ENCODE results near the gene SP6. TPM values are rescaled to one million over a fixed set of nuclear protein-coding genes. Genes with fewer than 3 reads are reported as not detected.

The SP6 gene
- total RNA-seq, 4 donors from 2014 or later = 0.12 to 0.31 (median 0.14) TPM

DNA sequence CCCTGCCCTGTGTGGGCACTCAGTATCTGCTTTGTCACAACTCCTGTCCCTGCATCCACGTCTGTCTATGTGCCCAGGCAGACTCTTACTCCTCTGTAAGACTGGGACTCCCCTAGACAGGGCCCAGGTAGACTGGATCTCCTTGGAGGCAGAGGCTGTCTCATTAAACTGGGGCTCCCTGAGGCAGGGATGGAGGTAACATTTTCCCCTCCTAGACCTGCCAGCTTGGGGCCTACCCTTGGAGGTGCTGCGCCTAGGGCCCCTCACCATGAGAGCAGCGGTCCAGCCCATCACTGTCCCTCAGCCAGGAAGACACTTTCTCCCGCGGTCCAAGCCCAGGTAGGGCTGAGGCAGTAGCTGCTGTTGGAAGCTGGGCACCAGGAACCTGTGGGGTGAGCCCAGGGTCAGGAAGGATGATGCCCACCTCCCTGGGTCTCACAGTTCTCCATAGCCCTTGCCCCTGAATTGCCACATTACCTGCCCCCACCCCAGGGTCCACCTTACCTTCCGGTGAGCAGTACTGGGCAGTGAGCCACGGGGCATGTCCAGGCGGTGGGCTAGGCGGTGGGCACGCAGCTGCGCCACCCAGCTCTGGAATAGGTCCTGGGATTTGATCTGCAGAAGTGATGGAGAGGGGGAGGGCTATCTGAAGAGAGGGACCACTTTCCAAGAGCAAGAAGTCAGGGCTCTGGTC, 32.8 kb downstream of the SP6 start:
- Histone ChIP-seq H3K27me3 (no peaks in the 10 kb centered on the region), H3K4me1 (peaks cover 0 to 30% (median 3%) of the 10 kb centered on the region in 3 donors), H3K9me3 (no peaks in the 10 kb centered on the region), H3K27ac (no peak overlapping the region), H3K36me3 (peaks cover 0 to 74% of the 10 kb centered on the region in 2 donors), H3K4me3 (no peak overlapping the region)
- no peak for ATAC-seq
- 20 to 80% methylated on average over 1 of the region's 11 CpGs for WGBS, 2 donors (ENCODE audit: low coverage in 1 of 2)
- TF ChIP-seq POLR2A (IDR thresholded peaks at IDR 0.05) (no peak), EP300 (IDR thresholded peaks at IDR 0.05) (no peak), POLR2AphosphoS5 (IDR thresholded peaks at IDR 0.05) (no peak)
- TF ChIP-seq, protein P1, sequence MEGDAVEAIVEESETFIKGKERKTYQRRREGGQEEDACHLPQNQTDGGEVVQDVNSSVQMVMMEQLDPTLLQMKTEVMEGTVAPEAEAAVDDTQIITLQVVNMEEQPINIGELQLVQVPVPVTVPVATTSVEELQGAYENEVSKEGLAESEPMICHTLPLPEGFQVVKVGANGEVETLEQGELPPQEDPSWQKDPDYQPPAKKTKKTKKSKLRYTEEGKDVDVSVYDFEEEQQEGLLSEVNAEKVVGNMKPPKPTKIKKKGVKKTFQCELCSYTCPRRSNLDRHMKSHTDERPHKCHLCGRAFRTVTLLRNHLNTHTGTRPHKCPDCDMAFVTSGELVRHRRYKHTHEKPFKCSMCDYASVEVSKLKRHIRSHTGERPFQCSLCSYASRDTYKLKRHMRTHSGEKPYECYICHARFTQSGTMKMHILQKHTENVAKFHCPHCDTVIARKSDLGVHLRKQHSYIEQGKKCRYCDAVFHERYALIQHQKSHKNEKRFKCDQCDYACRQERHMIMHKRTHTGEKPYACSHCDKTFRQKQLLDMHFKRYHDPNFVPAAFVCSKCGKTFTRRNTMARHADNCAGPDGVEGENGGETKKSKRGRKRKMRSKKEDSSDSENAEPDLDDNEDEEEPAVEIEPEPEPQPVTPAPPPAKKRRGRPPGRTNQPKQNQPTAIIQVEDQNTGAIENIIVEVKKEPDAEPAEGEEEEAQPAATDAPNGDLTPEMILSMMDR (IDR thresholded peaks at IDR 0.05) = no peak

DNA sequence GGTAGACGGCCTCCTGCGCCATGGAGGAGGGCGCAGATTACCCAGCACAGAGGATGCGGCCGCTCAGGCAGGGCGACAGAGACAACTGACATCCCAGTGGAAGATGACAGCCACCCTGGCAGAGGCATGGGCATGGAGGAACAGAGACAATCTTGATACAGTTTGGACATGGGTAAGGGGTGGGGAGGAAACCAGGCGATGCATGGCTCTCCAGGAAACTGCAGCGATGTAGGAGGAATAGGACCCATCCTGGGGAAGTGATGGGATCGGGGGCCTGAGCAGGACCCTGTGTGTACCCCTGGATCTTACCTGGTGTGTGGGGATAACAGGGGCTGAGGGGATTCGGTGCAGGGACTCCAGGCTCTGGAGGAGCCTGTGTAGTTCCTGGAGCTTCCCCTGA, 34.0 kb downstream of the SP6 start:
- peaks cover 0 to 80% of the 10 kb centered on the region in 2 donors for H3K36me3 ChIP-seq
- H3K27ac ChIP-seq = no peak overlapping the region
- H3K4me3 ChIP-seq = no peak overlapping the region
- H3K27me3 ChIP-seq = no peaks in the 10 kb centered on the region
- peaks cover 0 to 22% (median 0%) of the 10 kb centered on the region in 3 donors for H3K4me1 ChIP-seq
- no peak for TF ChIP-seq POLR2AphosphoS5 (IDR thresholded peaks at IDR 0.05)
- TF ChIP-seq EP300 (IDR thresholded peaks at IDR 0.05) = no peak
- TF ChIP-seq POLR2A (IDR thresholded peaks at IDR 0.05) = no peak
- TF ChIP-seq, protein P1 (IDR thresholded peaks at IDR 0.05) = no peak
- ATAC-seq = no peak
- no peaks in the 10 kb centered on the region for H3K9me3 ChIP-seq
- WGBS, 2 donors (ENCODE audit: low coverage in 1 of 2) = 92 to 93% methylated on average over 2 to 8 of the region's 10 CpGs

DNA sequence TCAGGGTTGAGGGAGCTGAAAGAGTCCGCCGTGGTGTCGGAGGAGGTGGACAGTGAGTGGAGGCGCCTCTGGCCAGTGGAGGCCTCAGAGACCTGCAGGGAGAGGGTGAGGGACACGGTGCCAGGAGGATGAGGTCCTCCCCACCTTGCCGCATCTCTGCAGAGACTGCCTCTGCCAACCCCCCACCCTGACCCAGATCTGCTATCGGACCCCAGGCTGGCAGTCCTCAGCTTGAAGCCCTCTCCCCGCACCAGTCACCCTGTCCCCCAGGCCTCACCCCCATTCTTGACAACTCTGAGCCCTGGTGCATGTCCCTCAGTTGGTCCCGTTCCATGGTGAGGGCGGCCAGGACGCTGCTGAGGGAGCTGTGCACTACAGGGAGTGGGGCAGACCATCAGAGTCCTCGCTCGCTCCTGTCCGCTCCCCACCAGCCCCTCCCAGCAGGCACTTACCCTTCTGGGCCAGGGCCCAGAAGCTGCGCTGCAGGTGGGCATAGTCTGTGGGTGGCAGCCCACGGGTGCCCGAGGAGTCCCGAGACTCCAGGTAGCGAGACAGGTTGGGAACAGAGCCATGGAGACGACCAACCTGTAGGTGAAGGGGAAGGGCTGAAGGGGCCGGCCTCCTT, 34.7 kb downstream of the SP6 start:
- no peak overlapping the region for H3K27ac ChIP-seq
- H3K36me3 ChIP-seq = peaks cover 0 to 86% of the 10 kb centered on the region in 2 donors
- peaks cover 0 to 14% (median 0%) of the 10 kb centered on the region in 3 donors for H3K4me1 ChIP-seq
- no peak for ATAC-seq
- no peak overlapping the region for H3K4me3 ChIP-seq
- H3K27me3 ChIP-seq = no peaks in the 10 kb centered on the region
- TF ChIP-seq, protein P1 (IDR thresholded peaks at IDR 0.05) = no peak
- no peak for TF ChIP-seq POLR2AphosphoS5 (IDR thresholded peaks at IDR 0.05)
- no peak for TF ChIP-seq POLR2A (IDR thresholded peaks at IDR 0.05)
- TF ChIP-seq EP300 (IDR thresholded peaks at IDR 0.05) = no peak
- WGBS, 2 donors (ENCODE audit: low coverage in 1 of 2) = 97 to 100% methylated on average over 4 to 6 of the region's 21 CpGs
- no peaks in the 10 kb centered on the region for H3K9me3 ChIP-seq

DNA sequence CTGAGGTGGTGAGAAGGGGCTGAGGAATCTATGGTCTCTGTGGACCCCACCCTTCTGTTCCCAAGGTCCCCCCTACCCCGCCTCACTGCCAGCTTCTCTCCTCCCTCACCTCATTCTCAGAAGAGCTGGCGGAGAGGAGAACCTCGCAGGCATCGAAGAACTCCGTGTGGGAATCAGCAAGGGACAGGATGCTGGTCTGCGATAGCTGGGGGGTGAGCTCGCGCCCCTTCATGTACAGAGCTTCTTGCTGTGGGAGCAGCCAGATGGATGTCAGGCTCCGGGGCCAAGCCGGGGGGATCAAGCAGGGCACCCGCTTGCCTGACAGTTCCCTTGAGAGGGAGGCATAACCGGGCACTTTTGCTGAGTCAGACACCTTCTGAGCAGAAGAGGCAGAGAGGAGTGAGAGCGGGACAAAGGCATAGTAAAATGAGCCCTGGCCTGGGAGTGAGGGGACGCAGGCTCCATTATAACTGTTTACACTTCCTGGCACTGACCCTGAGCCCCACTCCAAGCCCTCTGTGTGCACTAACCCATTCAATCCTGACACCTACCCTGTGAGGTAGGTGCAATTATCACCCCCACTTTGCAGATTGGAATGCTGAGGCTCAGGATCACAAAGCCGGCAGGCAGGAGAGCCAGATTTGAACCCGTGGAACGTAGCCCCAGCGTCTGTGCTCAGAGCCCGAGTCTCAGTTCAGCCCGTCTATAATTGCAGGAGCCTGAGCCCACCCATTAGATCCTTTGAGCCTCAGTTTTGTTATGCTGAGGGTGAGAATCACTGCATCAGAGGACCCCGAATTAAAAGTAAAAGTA, 35.7 kb downstream of the SP6 start:
- Histone ChIP-seq H3K4me1 (peaks cover 0 to 8% (median 0%) of the 10 kb centered on the region in 3 donors), H3K4me3 (no peak overlapping the region), H3K9me3 (no peaks in the 10 kb centered on the region), H3K27ac (no peak overlapping the region), H3K36me3 (peaks cover 0 to 95% of the 10 kb centered on the region in 2 donors), H3K27me3 (no peaks in the 10 kb centered on the region)
- no peak for TF ChIP-seq EP300 (IDR thresholded peaks at IDR 0.05)
- TF ChIP-seq POLR2AphosphoS5 (IDR thresholded peaks at IDR 0.05) = no peak
- TF ChIP-seq, protein P1 (IDR thresholded peaks at IDR 0.05) = no peak
- ATAC-seq = no peak
- WGBS, 2 donors (ENCODE audit: low coverage in 1 of 2) = 89 to 91% methylated on average over 3 to 5 of the region's 21 CpGs

All from gastroesophageal sphincter (tissue), 4 donors.